Bronchial epithelial cell (primary cell): Measurements from ENCODE around the gene ADH4. TPM values are rescaled to one million over a fixed set of nuclear protein-coding genes. Genes with fewer than 3 reads are reported as not detected.
A peak's percentile ranks its signal among the peaks of the same experiment; 100 is the strongest.

ENCODE experiments used
- DNase-seq: peaks from one replicate; pipeline ENCODE4 v3.0.0-alpha.2; 2010; ENCODE audit warnings: low read depth
- FAIRE-seq: peaks from 2 replicates; lab custom pipeline; 2011; peaks lifted over from hg19 to GRCh38; lab: Jason Lieb, UNC
- H3K27me3 ChIP-seq: 2 replicates; pipeline ENCODE4 v1.5.1; 2011; ENCODE audit warnings: low read length; ENCODE audit not compliant: control insufficient read depth, insufficient read depth
- H3K36me3 ChIP-seq: 2 replicates; pipeline ENCODE4 v1.5.1; 2011; ENCODE audit warnings: low read length; ENCODE audit not compliant: control insufficient read depth, insufficient read depth
- H3K4me3 ChIP-seq: 2 replicates; pipeline ENCODE4 v1.5.1; 2011; ENCODE audit warnings: mild to moderate bottlenecking, low read depth, low read length, control low read depth
- CTCF ChIP-seq: IDR thresholded peaks from 2 replicates; pipeline ENCODE4 v1.5.1; 2011; ENCODE audit warnings: mild to moderate bottlenecking, moderate library complexity, low read length, control low read depth, inconsistent platforms; ENCODE audit not compliant: insufficient read depth, severe bottlenecking
- total RNA-seq: library from RNA; depleted of rRNA; stranded (reverse); fragments of >200 nt; gene quantifications from 2 replicates; pipeline ENCODE4 v1.2.1, GENCODE V29; 2014

ADH4 gene
- total RNA-seq, 1 donor from 2014 or later = not detected

DNA sequence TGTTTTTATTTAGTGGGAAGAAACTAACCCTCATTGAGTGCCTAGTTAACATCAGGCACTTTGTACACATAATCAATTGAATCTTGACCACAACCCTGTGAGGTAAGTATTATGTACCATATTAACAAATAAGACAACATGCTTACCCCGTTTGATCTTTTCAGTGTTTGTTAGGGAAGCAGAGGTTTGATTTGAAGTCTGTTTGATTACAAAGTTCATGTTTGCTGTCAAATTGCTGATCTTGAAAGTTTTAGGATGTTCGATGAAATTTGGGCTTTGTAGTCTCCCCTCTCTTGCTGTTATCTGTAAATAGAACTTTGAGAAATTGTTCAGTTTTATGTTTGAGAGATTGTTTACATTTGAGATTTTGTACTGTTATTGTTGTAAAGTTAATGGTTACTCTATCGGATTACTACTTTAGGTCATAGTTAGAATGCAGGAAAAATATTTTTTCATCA, 13.4 kb upstream of the ADH4 start:
- FAIRE-seq (no peak), DNase-seq (no peak)
- TF ChIP-seq CTCF = no peak
- Histone ChIP-seq H3K36me3 (no peaks in the 10 kb centered on the region), H3K4me3 (no peak overlapping the region), H3K27me3 (no peaks in the 10 kb centered on the region)

DNA sequence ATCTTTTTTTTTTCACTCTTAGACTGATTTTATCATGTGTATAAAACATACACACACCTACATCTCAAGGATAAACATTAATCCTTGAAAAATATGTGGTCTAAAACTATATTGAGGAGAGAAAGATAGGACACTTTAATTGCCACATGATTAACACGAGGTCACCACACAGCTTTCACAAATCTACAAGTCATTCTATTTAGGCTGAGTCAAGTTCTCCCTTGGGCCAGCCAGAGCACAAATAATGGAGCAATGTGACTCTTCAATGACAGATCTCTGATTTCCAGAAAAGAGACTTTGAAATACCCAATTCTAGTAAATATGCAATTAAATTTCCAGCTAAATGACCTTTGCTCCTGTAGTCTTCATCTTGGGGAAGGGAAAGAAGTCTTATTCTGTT, 12.9 kb upstream of the ADH4 start:
- Histone ChIP-seq H3K4me3 (no peak overlapping the region), H3K36me3 (no peaks in the 10 kb centered on the region), H3K27me3 (no peaks in the 10 kb centered on the region)
- FAIRE-seq (no peak), DNase-seq (no peak)
- TF ChIP-seq CTCF = no peak

- no peak overlapping the region for H3K4me3 ChIP-seq
- H3K36me3 ChIP-seq = no peaks in the 10 kb centered on the region
- H3K27me3 ChIP-seq = no peaks in the 10 kb centered on the region
- TF ChIP-seq CTCF = no peak
- DNase-seq = no peak
- no peak for FAIRE-seq
Measured at GRCh38 chr4:99154658-99155342, 10.7 kb upstream of the ADH4 start.

DNA sequence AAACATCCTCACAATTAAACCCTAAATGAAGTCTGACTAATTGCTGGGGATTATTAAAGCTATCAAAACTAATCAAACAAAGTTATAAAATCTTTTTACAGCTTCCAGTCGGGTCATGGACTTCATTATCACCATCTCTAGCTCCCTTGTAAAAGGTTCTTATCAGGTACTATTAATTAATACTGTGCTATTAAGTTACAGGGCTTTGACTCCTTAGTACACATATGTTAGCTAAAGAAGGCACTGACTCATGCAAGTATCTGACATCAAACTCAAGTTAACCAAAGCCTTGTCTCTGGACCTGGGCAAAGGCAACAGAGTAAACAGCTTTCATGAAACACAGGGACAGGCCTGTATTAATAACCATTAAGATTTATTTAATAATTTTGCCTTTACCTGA, 7.9 kb upstream of the ADH4 start:
- Histone ChIP-seq H3K36me3 (no peaks in the 10 kb centered on the region), H3K4me3 (no peak overlapping the region), H3K27me3 (no peaks in the 10 kb centered on the region)
- no peak for TF ChIP-seq CTCF
- no peak for FAIRE-seq
- DNase-seq = peak; percentile 13

DNA sequence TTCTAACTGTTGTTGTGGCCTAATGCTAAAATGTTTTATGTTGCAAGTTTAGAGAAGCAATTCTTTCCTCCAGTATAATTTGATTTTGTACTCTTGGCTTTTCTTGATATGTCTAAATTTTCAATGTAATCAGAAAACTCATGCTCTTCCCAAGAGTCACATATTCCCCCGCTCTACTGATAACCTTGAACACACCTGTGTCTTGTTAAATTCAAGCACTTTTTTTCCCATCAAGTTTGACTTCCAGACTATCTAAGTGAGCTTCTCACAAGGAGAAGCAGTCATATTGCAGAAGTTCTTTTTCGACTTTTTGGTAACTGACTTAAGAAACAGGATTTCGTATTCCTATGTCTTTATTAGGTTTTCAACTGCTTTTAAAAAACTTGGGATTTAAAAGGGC, 7.4 kb upstream of the ADH4 start:
- FAIRE-seq (no peak), DNase-seq (no peak)
- TF ChIP-seq CTCF = no peak
- Histone ChIP-seq H3K36me3 (no peaks in the 10 kb centered on the region), H3K27me3 (no peaks in the 10 kb centered on the region), H3K4me3 (no peak overlapping the region)
